Vagina (tissue), 2 donors: ENCODE data around the gene HOXA9. TPM values are rescaled to one million over a fixed set of nuclear protein-coding genes. Genes with fewer than 3 reads are reported as not detected.

Source experiments
- DNase-seq, 2 donors: peaks; one replicate each; pipeline ENCODE4 v3.0.0-alpha.2; 2017; ENCODE audit errors: extremely low spot score in 2 of 2
- H3K27ac ChIP-seq: fragments of 200-600 bp; sonication (generic); one replicate; pipeline ENCODE4 v1.5.1; 2019
- H3K27me3 ChIP-seq: fragments of 200-600 bp; sonication (generic); one replicate; pipeline ENCODE4 v1.5.1; 2019
- H3K36me3 ChIP-seq, 2 donors: fragments of 200-600 bp; sonication (generic); one replicate each; pipeline ENCODE4 v1.5.1; 2017 to 2019
- H3K4me1 ChIP-seq: fragments of 200-600 bp; sonication (generic); one replicate; pipeline ENCODE4 v1.5.1; 2019
- H3K4me3 ChIP-seq, 2 donors: fragments of 200-600 bp; sonication (generic); 1 replicate in 1 of 2; 2 replicates in 1 of 2; pipeline ENCODE4 v1.5.1; 2016 to 2019
- H3K9me3 ChIP-seq: fragments of 200-600 bp; sonication (generic); one replicate; pipeline ENCODE4 v1.5.1; 2019
- CTCF ChIP-seq, 3 experiments: fragments of 450-650 bp in 2 of 3; fragments of 200-600 bp in 1 of 3; sonication (generic) in 1 of 3; IDR thresholded peaks; one replicate each; pipeline ENCODE4 v1.5.1; 2017 to 2019; ENCODE audit warnings: antibody characterized with exemption in 3 of 3, mild to moderate bottlenecking in 2 of 3, moderate library complexity in 2 of 3
- POLR2A ChIP-seq, 2 donors: fragments of 450-650 bp; IDR thresholded peaks; one replicate each; pipeline ENCODE4 v1.6.1; 2017; ENCODE audit warnings: antibody characterized with exemption in 2 of 2, mild to moderate bottlenecking in 2 of 2, moderate library complexity in 2 of 2
- POLR2AphosphoS5 ChIP-seq, 2 donors: sonication (generic); formaldehyde crosslinking; IDR thresholded peaks; one replicate each; pipeline ENCODE4 v1.9.0; 2017; ENCODE audit warnings: antibody characterized with exemption in 2 of 2, mild to moderate bottlenecking in 2 of 2, low read depth in 1 of 2; ENCODE audit not compliant: insufficient read depth in 1 of 2
- intact Hi-C: fragments of 100-400 bp; cut with DNase I; formaldehyde crosslinking; loops from one replicate; pipeline ENCODE4 v1.15.1; 2023
- total RNA-seq: library from RNA; depleted of rRNA; stranded (reverse); fragments of >200 nt; gene quantifications from one replicate; pipeline ENCODE4 v1.2.3, GENCODE V29; 2016

The HOXA9 gene
- total RNA-seq, 1 donor from 2014 or later, result 13.0 TPM

- H3K4me3 ChIP-seq, result peak overlapping the region; percentile 49 to 57
- H3K4me1 ChIP-seq, result peaks cover 67% of the 10 kb centered on the region
- TF ChIP-seq POLR2A (IDR thresholded peaks at IDR 0.05) (no peak), POLR2AphosphoS5 (IDR thresholded peaks at IDR 0.05; ENCODE audit: insufficient read depth in 1 of 2, low read depth in 1 of 2) (no peak), CTCF (IDR thresholded peaks at IDR 0.05) (no peak)
- H3K27me3 ChIP-seq, result no peaks in the 10 kb centered on the region
- peak overlapping the region; percentile 84 for H3K27ac ChIP-seq
- intact Hi-C loops, result loop anchor here (10.0 kb wide), 1 partner anchor 948 kb away; the partner anchor contains the start of genes CBX3 and HNRNPA2B1
- no peak for DNase-seq
- no peaks in the 10 kb centered on the region for H3K9me3 ChIP-seq
- no peaks in the 10 kb centered on the region for H3K36me3 ChIP-seq
These were observed 12.4 kb downstream of the HOXA9 start for GRCh38 chr7:27152816-27153442.

- peak within 1 kb of the TSS; percentile 84 for H3K27ac ChIP-seq
- H3K4me1 ChIP-seq, result peaks cover 73% of the 10 kb centered on the region
- DNase-seq, result no peak
- H3K4me3 ChIP-seq, result peak within 1 kb of the TSS; percentile 49 to 57
- intact Hi-C loops, result loop anchor here (10.0 kb wide), 1 partner anchor 947 kb away; the partner anchor contains the start of genes CBX3 and HNRNPA2B1
- TF ChIP-seq CTCF (IDR thresholded peaks at IDR 0.05) (no peak), POLR2A (IDR thresholded peaks at IDR 0.05) (no peak), POLR2AphosphoS5 (IDR thresholded peaks at IDR 0.05; ENCODE audit: insufficient read depth in 1 of 2, low read depth in 1 of 2) (peak; percentile 69 to 79)
- H3K9me3 ChIP-seq, result no peaks in the 10 kb centered on the region
- H3K36me3 ChIP-seq, result no peaks in the 10 kb centered on the region
- H3K27me3 ChIP-seq, result no peaks in the 10 kb centered on the region
These were observed 13.2 kb downstream of the HOXA9 start, which contains the start of gene HOXA3 for GRCh38 chr7:27151931-27152815. Gene HOXA3, minus strand, starts transcription at chr7:27152583. Its CDS starts 41,943 bp downstream, at chr7:27110640.

- peak in 1 of 2 donors; percentile 86 for DNase-seq
- Histone ChIP-seq H3K27ac (peak overlapping the region; percentile 84), H3K36me3 (no peaks in the 10 kb centered on the region)
These were observed 13.9 kb downstream of the HOXA9 start for GRCh38 chr7:27151341-27151930.

More at GRCh38 chr7:27151341-27151930, 13.9 kb downstream of the HOXA9 start:
- Histone ChIP-seq H3K4me3 (peak overlapping the region; percentile 49 to 57), H3K9me3 (no peaks in the 10 kb centered on the region), H3K27me3 (no peaks in the 10 kb centered on the region), H3K4me1 (peaks cover 68% of the 10 kb centered on the region)
- intact Hi-C loops, result loop anchor here (10.0 kb wide), 1 partner anchor 947 kb away; the partner anchor contains the start of genes CBX3 and HNRNPA2B1
- TF ChIP-seq POLR2AphosphoS5 (IDR thresholded peaks at IDR 0.05; ENCODE audit: insufficient read depth in 1 of 2, low read depth in 1 of 2), result no peak
- TF ChIP-seq POLR2A (IDR thresholded peaks at IDR 0.05), result no peak
- TF ChIP-seq CTCF (IDR thresholded peaks at IDR 0.05), result no peak
